Progenitor cell of endocrine pancreas (in vitro differentiated cells): ENCODE results near the gene RAB3IL1. TPM values are rescaled to one million over a fixed set of nuclear protein-coding genes. Genes with fewer than 3 reads are reported as not detected.

Experiments
- DNase-seq: peaks from one replicate; pipeline ENCODE4 v3.0.0; 2021; ENCODE audit warnings: low spot score; ENCODE audit not compliant: unreplicated experiment
- H3K27ac Mint-ChIP-seq: 2 replicates; pipeline ENCODE4 v1.8.0; 2021; ENCODE audit warnings: mild to moderate bottlenecking, moderate library complexity, mixed read lengths
- H3K27me3 Mint-ChIP-seq: 2 replicates; pipeline ENCODE4 v1.8.0; 2021; ENCODE audit warnings: mixed read lengths
- H3K36me3 Mint-ChIP-seq: 2 replicates; pipeline ENCODE4 v1.8.0; 2022; ENCODE audit warnings: mixed read lengths; ENCODE audit not compliant: insufficient read depth
- H3K4me1 Mint-ChIP-seq: 2 replicates; pipeline ENCODE4 v1.8.0; 2021; ENCODE audit warnings: low read depth, mixed read lengths
- H3K4me3 Mint-ChIP-seq: 2 replicates; pipeline ENCODE4 v1.8.0; 2021; ENCODE audit warnings: low read depth, mild to moderate bottlenecking, moderate library complexity, mixed read lengths
- H3K9me3 Mint-ChIP-seq: 2 replicates; pipeline ENCODE4 v1.8.0; 2021; ENCODE audit warnings: low read depth, mixed read lengths
- total RNA-seq: library from RNA; stranded (reverse); gene quantifications from 2 replicates; pipeline ENCODE4 v1.2.1, GENCODE V29; 2021
- TF ChIP-seq, protein P1 (sequence below): fragments of 200-600 bp; sonication (generic); IDR thresholded peaks from one replicate; pipeline ENCODE4 v1.5.0; 2021; ENCODE audit warnings: antibody characterized with exemption, mild to moderate bottlenecking; ENCODE audit not compliant: unreplicated experiment

Gene RAB3IL1
- total RNA-seq, 1 donor from 2014 or later, result 0.53 TPM

DNA sequence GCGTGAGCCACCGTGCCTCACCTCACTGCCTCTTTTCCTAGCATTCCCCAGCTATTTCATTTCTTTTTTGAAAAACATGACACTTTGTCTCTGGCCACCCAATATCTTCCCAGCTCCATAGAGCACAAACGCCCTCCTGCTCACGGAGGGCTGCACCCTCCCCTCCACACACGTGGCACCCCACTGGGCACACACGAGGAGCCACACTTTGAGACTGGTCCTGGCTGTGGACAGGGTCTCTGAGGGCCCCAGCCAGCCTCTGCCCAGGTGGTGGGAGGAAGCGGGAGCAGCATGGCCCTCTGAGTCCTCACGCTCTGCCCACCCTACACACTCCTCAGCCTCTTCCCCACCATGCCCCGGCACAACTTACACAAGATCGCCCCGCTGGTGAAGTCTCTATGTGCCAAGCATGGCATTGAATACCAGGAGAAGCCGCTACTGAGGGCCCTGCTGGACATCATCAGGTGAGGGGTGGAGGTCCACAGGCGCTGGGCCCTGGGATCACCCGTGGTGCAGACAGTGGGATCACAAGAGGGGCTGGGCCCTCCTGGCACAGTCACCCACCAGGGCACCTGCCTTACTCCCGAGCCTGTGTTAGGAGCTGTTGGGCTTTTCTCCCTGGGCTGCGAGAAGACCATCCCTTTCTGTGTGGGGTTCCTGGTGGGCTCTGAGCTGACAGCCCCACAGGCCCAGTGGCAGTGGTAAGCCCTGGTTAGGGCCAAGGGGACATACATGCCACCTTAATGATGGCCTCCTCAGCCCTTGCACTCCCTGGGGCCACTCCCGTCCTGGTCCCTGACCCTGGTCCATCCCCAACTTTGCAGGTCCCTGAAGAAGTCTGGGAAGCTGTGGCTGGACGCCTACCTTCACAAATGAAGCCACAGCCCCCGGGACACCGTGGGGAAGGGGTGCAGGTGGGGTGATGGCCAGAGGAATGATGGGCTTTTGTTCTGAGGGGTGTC is 52.3 kb downstream of the RAB3IL1 start:
- peaks cover 6% of the 10 kb centered on the region for H3K4me1 Mint-ChIP-seq
- H3K36me3 Mint-ChIP-seq, result peaks cover 15% of the 10 kb centered on the region
- H3K27ac Mint-ChIP-seq, result peak overlapping the region; percentile 56
- no peak overlapping the region for H3K4me3 Mint-ChIP-seq
- no peaks in the 10 kb centered on the region for H3K27me3 Mint-ChIP-seq
- TF ChIP-seq, protein P1, sequence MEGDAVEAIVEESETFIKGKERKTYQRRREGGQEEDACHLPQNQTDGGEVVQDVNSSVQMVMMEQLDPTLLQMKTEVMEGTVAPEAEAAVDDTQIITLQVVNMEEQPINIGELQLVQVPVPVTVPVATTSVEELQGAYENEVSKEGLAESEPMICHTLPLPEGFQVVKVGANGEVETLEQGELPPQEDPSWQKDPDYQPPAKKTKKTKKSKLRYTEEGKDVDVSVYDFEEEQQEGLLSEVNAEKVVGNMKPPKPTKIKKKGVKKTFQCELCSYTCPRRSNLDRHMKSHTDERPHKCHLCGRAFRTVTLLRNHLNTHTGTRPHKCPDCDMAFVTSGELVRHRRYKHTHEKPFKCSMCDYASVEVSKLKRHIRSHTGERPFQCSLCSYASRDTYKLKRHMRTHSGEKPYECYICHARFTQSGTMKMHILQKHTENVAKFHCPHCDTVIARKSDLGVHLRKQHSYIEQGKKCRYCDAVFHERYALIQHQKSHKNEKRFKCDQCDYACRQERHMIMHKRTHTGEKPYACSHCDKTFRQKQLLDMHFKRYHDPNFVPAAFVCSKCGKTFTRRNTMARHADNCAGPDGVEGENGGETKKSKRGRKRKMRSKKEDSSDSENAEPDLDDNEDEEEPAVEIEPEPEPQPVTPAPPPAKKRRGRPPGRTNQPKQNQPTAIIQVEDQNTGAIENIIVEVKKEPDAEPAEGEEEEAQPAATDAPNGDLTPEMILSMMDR, result no peak
- H3K9me3 Mint-ChIP-seq, result no peaks in the 10 kb centered on the region
- DNase-seq, result no peak

GRCh38 chr11:61863548-61864081 is 53.8 kb downstream of the RAB3IL1 start:
- Mint-ChIP-seq H3K36me3 (peaks cover 21% of the 10 kb centered on the region), H3K4me3 (no peak overlapping the region), H3K4me1 (no peaks in the 10 kb centered on the region), H3K27ac (no peak overlapping the region), H3K9me3 (no peaks in the 10 kb centered on the region), H3K27me3 (no peaks in the 10 kb centered on the region)
- TF ChIP-seq, protein P1, result no peak
- DNase-seq, result no peak

DNA sequence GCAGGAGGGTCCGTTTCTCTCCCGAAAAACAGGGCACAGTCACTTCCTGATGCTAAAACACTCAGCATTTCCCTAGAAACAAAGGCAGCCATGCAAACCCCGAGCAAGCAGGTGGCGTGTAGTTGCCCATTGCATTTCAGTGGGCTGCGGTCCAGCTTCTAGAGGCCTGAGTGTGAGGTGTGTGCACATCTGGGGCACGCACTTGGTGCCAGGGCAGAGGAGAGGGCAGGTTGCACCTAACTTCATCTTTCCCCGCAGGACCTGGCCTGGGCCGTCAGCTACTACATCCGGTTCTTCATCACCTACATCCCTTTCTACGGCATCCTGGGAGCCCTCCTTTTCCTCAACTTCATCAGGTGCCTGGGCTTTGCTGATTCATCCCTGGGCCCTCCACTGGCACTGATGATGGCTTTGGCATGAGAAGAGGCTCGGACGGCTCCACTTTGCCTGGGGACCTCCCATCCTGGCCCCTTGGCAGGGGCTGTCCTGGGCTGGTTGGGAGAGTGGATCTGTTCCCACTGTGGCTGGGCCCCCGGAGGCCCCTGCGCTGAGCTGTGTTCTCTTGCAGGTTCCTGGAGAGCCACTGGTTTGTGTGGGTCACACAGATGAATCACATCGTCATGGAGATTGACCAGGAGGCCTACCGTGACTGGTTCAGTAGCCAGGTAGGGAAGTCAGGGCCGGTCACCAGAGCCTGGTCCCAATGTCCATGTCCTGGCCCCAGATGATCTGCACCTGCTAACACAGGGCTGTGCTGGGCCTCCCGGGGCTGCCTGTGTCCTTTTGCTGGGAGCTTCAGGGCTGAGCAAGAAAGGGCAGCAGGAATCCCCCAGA is 54.4 kb downstream of the RAB3IL1 start:
- Mint-ChIP-seq H3K4me3 (no peak overlapping the region), H3K9me3 (no peaks in the 10 kb centered on the region), H3K4me1 (no peaks in the 10 kb centered on the region), H3K27ac (no peak overlapping the region), H3K27me3 (no peaks in the 10 kb centered on the region), H3K36me3 (peaks cover 21% of the 10 kb centered on the region)
- TF ChIP-seq, protein P1, result no peak
- DNase-seq, result no peak

DNA sequence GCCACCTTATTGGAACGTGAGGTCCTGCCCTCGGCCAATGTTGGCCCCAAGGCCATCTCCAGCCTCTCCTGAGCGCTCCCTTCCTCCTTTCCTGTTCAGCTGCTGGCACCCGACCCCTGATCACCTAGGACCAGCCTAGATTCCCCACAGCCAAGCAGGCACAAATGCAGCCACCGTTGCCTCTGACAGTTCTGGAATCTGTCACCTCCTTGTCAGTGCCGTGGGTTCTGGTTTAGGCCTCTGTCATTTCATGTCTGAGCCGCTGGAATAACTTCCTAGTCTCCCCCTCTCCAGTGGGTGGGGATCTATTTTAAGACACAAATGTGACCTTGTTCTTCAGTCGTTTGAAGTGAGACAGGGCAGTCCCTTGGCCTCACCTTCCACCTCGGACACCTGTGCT is 55.7 kb downstream of the RAB3IL1 start:
- Mint-ChIP-seq H3K36me3 (peaks cover 21% of the 10 kb centered on the region), H3K27ac (peak overlapping the region; percentile 56), H3K9me3 (no peaks in the 10 kb centered on the region), H3K4me1 (no peaks in the 10 kb centered on the region), H3K27me3 (no peaks in the 10 kb centered on the region), H3K4me3 (no peak overlapping the region)
- no peak for DNase-seq
- TF ChIP-seq, protein P1, result no peak
